NK-92 (cell line): ENCODE data around the gene ABCA4.
"Not testable (repeated sequence)": the region's sequence is repeated elsewhere in the genome, so short reads cannot be mapped to it uniquely, and the experiment has no call there.

Experiments
- DNase-seq: peaks from one replicate; lab custom pipeline; 2025; ENCODE audit not compliant: unreplicated experiment; lab: John Stamatoyannopoulos, UW

ABCA4 gene

DNA sequence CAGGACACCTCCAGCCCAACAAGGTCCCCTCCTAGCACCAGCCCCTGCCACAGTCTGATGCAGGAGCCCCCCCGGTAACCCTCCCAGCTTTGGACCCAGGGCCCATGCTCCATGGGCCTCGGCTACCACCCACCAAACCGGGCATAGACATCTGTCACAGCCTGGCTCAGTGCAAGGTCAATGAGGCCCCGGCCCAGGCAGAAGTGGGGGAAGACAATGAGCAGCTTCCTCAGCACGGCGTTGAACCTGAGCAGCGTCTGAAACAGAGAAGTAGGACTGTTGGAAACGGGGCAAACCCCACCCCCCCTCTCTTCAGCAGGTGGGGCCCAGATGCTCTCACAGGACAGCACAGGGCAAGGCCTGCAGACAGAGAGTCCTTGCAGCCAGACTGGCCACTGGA lies 109.8 kb downstream of the ABCA4 start:
- no peak for DNase-seq

DNA sequence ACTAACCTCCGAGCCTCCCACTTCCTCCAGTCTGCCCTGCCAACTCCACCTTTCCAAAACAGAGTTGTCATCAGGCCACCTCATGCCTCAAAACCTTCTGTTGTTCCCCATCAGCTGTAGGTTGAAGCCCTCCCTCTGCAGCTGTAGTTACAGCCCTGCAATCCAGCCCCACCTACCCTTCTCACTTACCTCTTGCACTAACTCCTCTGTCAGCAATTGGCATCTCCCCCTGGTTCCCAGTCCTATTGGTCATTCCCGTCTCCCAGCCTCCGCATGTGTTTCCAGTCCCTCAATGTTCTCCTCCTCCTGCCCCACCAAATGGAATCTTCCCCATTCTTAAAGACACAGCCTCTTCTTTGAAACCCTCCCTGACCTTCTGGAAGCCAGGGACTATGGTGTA lies 111.6 kb downstream of the ABCA4 start:
- no peak for DNase-seq

DNA sequence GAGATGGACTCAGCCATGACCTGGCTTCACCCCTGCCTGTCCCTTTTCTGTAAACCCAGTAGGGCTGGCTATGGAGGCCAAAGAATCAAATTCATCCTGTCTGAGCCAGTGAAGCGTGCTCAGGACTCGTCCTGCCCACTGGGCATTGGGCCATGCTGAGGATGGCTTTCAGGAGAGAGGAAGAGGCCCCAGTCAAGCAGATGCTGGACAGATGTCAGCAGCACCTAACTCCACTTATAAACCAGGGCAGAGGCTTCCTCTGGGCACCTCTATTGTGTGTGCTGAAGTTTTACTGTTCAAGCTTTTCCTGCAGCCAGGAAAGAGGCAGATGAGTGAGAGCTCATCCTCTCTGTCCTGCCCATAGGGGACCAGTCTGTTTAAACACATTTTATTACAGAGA lies 114.3 kb downstream of the ABCA4 start:
- no peak for DNase-seq

DNA sequence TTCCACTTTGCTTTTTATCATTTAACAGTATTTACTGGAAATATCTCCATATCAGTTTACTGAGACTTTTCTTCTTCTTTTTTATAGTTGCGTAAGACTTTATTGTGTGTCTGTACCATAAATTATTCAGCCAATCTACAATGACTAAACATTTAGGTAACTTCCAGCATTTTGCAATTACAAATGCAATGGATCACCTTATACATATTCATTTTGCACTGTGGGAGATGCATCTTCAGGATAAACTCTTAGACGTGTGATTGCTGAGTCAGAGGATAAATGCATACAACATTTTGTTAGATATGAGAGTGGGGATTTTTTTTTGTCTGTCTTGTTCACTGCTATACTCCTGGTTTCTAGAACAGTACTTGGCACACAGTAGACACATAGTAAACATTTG lies 116.0 kb downstream of the ABCA4 start:
- no peak for DNase-seq

DNA sequence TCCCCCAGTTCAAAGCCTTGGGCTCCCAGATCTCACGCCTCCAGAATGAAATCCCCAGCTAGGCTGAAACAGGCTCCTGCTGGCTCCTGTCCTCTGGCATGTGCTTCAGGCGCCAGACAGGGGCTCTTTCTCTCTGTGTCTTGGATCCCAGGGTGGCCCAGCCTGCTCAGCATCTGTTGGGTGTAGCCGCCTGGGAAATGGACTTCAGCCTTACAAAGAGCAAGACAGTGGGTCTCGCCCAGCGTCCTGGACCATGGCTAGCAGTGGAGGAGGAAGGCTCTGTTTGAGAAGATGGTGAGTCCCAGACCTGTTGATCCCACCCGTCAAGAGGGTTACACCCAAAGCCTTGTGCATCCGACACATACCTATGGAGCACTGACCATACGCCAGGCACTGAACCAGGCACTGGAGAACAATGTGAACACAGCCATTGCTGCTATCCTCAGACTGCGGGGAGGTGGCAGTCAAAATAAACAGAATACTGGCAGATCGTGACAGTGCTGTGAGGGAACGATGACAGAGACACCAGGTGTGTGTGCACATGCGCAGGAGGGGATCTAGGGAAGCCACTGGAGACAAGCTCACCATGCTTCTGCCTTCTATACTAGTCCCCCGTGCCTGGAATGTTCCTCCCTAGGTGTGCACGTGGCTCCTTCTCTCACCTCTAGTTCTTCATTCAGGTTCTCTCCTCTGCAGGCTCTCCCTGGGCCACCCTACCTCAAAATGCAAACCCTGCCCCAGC lies 118.7 kb downstream of the ABCA4 start:
- DNase-seq = no peak

DNA sequence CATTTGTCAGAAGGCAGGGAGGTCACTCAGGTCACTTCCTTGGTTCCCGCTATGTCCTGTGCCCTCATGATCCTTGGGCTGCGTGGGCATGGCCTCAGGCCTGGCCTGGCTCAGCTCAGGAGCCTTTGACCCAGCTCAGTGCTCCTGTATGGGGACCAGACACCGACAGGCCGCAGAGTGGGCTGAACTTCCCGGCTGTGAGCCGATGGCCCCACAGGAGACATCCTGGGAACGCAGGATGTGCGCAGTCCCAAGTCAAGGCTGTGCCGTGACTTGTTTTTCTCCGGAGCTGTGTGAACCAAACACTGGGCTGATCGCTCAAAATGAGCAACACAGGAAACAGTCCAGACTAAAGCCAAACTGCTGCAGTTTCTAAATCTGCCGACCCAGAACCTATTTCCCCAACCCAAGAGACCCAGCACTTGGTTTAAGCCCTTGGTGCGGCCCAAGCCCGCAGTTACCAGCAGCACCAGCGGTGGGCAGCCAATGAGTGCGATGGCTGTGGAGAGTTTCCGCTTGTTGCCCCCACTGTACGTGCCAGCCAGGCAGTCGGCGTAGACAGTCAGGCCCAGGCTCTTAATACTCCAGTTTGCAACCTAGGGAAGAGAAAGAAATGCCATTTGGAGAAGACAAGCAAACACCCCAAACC lies 119.4 kb downstream of the ABCA4 start:
- no peak for DNase-seq

DNA sequence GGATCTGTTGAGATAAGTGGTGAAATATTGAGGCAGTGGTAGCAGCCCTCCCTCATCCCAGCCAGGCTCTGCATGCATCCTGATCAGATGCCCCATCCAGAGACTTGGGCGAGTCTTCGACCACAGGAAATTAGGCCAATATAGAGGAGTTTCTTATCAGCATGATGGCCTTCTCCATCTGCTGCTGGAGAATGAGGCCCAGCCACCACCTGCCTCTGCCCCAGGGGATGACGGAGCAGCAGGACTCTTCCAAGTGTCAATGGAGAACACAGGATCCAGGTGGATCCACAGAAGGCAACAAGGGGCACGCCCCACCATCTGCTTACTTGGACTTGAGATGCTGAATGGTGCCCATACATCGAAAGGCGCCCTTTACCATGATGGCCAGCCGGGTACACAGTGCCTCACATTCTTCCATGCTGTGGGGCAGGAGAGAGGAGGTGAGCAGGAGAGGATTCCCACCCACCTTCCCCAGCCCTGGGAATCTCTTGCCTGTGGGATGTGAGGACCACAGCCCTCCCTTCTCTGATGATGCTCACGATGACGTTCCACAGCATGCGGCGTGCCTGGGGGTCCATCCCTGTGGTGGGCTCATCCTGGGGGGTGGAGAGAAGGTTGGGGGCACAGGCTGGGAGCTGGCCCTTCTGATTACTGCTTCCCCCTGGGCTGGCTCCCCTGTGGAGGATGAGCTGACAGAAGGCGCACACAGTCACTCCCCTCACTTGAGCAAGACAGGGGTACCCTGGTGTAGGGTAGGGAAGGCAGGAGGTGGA lies 120.3 kb downstream of the ABCA4 start:
- no peak for DNase-seq

DNA sequence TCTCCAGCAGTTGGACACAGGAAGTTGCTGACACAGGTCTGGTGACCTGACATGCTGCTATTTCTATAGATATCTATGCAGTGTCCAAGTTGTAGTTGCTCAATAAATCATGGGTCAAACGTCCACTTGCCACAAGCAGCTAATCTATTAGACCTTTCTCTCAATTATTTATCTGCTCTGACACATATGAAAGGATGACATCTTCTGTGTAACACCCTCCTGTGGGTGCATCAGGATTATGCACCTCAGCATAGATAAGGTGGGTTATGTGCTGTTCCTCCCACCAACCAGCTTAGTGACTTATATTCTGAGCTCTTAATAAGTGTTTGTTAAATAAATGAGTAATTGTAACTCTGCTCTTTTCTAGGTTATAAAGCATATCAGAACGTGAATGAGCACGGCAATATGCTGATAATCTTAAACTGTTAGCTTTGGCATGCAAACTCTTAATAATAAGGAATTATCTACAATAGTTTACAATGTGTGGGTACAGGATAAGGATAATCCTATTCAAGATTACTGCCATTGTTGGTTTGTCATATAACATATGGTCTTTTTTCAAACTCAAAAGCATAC lies 121.0 kb downstream of the ABCA4 start:
- DNase-seq = no peak

DNA sequence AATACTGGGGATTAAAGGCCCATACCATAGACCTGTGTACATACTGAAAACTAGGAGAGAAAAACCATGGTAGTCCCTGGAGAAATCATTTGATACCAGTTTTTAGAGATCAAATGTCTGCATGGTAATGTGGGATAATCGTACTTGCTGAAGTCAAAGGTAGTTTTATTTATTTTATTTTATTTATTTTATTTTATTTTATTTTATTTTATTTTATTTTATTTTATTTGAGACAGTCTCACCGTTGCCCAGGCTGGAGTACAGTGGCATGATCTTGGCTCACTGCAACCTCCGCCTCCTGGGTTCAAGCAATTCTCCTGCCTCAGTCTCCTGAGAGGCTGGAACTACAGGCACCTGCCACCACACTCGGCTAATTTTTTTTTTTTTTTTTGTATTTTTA lies 122.4 kb downstream of the ABCA4 start:
- DNase-seq = not testable (repeated sequence)

DNA sequence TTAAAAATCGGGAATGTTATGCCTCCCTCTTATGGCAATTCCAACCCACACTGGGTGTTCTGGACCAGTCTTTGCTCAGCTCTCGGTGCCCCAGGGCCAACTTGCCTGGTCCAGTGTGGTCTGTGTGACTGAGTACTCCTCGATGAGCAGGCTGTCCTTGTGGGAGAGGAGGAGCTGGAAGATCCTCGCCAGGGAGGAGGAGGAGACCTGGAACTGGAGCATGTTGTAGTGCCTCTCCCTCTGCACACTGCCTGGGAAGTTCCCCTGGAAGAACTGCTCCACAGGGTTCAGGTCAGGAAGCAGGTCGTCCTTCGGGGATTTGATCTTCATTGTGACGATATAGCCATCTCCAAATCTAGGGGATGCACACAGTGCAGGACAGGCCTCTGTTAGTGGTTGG lies 123.2 kb downstream of the ABCA4 start:
- no peak for DNase-seq

DNA sequence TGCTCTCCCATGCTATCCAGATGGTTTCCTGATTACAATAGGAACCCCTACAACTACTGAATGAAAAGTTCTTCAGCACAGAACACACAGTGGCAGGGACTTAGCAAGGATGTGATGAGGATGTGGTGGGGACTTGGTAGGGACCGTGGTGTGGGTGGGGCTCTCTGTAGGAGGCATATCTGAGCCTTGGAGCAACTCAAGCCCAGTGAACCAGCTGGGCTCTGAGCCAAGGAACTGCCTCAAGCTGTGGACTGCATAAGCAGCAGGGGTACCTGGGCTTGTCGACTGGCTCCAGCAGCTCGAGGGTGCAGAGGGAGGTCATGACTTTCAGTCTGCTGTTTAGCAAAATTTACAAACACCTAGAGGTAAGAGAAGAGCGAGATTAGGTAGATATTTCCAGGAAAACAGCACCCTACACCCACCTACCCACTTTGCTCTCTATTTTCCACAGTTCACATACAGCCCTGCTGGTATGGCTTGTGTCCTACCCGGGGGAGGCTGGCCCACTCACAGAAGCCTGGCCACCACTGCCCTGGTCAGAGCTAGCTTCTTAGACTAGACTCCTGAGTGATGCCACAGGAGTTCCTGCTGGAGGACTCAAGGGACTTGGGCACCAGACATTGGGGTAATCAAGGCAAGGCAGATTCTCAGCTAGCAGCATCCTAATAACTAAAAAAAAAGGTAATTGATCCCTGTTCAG lies 125.0 kb downstream of the ABCA4 start:
- DNase-seq = no peak

DNA sequence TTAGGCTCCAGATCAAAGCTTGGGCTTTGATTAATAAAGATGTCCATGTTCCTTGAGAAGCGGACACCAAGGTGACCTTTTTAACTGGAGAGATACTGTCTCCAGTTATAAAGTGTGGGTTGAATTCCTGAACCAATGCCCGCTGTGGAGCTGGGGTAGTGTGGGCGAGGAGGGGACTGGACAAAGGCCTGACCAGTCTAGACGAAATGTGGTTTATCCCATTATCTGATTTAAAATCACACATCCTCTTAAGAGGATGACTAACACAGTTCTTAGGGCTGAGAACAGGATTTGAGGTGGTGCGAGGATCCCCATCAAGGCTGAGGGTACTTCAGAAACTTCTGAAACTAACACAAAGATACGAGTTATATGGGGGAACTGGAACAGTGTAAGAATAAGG lies 127.2 kb downstream of the ABCA4 start:
- DNase-seq = no peak

DNA sequence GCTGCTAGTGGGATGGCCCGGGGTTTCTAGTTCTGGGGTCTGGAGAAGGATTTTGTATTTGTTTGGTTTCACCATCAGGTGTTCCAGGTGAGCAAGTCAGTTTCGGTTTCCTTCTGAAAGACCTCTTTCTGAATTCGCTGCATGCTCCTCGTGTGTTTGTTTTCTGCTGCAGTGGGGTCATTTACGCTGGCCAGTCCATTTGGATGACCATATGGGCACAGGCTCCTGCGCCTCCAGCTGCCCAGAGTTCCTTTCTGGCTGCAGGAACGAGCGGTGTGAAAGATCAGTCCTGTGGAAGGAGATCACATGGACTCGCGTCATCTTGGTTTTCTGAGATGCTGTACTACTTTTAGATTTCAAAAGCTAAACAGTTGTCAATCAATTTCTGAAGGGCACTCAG lies 128.0 kb downstream of the ABCA4 start:
- DNase-seq = no peak

DNA sequence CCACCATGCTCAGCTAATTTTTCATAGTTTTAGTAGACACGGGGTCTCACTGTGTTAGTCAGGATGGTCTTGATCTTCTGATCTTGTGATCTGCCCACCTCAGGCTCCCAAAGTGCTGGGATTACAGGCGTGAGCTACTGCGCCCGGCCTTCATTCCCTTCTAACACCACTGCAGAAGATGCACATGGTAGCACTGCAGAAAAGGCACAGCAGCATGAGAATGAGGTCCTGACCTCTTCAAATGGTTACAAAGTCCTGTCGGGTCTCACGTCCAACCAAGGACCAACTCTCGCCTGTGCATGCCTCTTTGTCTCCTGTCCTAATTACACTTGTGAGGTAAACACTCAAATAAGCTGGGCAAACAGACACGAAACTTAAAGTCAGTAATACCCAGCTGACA lies 128.8 kb downstream of the ABCA4 start:
- no peak for DNase-seq

DNA sequence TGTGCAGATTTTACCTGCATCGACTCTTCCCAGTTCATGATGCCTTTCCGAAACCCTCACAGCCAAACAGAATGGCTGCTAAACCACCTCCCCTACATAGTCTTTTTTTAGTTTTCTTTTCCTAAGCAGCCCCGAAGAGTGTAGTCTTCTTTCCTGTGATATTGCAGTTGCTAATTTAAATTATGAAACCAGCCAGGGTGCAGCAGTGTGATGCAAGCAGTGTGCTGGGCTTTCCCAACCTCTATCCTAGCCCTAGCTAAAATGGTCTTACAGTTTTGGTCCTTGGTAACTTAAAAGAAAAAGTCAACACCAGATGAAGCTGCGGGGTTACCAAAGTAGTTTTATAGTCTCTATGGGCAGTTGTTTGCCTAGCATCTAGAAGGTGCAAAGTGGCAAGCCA lies 129.7 kb downstream of the ABCA4 start:
- DNase-seq = no peak

DNA sequence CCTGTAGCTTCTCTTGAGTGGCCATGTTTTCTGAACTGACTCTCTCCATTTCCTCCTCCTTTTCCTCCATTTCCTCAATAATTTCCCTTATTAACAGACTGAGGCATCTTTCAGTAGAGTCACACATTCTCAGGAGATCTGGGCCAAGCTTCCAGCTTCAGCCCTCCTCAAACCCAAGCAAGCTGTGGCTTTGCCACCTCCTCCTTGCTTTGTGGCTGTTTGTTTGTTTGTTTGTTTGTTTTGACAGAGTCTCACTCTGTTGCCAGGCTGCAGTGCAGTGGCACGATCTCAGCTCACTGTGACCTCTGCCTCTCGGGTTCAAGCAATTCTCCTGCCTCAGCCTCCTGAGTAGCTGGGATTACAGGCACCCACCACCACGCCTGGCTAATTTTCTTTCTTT lies 130.5 kb downstream of the ABCA4 start:
- DNase-seq = not testable (repeated sequence)

DNA sequence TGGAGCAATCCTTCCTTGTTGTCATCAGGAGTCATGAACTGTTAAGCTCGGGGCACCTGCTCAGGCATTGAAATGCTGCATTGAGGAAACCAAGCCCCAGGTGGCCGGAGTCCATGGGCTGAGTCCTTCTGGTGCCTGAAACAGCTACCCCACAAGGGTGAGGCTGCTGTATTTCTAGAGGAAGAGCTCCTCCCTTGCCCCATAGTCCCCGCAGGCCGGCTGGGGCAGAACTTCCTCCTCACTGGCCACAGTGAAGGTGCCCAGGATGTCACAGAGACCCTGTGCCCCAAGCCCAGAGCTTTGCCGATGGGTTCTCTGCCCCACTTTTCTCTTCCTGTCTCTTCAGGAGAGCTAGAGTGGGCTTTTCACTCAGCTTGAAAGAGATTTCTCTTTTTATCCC lies 130.9 kb downstream of the ABCA4 start:
- DNase-seq = no peak

DNA sequence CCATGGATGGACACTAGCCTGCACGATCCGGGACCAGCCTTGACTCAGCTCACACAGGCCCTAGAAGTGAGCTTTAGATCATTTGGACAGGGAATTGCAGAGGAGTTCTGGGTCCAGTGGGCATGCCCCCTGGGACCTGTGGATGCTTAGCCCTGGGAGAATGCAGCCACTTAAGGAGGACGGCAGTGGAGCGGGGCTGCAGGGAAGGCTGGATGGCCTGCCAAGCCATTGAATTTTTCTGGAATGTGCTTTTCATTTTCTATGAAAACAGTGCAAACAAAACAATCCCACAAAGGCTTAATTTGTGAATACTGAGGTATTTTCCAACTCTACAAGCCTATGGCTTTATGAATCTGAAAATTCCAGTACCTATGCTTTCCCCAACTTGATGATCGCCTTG lies 131.3 kb downstream of the ABCA4 start:
- DNase-seq = no peak

DNA sequence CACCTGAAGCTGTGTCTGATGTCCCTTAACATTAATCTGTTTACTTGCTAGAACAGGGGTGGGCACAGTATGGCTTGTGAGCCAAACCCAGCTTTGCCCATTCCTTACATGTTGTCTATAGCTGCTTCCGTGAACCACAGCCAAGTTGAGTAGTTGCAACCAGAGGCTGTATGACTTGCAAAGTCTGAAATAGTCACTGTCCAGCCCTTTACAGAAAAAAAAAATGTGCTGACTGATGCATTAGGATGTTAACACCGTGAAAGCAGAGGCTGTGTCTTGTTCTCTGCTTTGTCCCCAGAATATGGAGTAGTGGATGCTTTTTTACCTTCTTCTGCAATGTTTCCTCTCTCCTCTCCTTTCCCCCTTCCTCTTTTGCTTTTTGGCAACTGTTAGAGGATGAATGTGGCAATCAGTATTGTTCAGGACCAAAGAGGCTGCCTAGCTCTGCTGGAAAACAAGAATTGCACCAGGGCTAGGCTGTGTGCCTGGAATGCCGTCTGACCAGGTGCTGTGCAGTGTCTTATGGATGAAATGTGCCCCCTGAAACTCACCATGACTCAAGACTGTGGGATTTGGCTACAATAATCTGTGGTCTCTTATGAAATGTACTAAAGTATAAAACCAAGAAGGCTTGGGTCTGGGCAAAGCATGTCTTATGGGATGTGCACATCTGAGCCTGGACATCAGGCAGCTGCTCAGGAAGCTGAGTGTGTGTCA lies 132.2 kb downstream of the ABCA4 start:
- DNase-seq = no peak

DNA sequence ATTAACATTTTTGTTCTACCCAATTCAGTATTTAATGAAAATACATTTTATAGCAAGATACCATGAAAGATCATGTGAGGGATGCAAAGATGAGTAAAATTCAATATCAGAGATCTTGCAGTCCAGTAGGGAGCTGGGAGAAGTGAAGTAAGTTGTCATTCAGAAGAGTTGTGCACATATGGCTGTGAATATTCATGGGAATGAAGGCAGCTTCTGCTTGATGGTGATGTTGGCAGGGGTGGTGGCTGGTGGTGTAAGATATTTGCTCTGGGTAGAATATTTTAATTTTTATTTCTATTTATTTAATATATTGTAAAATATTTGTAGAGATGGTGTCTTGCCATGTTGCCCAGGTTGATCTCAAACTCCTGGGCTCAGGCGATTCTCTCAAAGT lies 139.7 kb downstream of the ABCA4 start:
- no peak for DNase-seq
